H1 (cell line): ENCODE results near the gene TTC28.

ENCODE experiments used
- ATF2 ChIP-seq: IDR thresholded peaks from 2 replicates; pipeline ENCODE4 v1.6.1; 2012; ENCODE audit warnings: low read length, inconsistent platforms
- CTCF ChIP-seq, 3 experiments: IDR thresholded peaks; 1 replicate in 2 of 3; 2 replicates in 1 of 3; pipeline versions ENCODE4 v1.5.1 to v1.6.1; 2011; ENCODE audit warnings: low read length in 3 of 3, mild to moderate bottlenecking in 3 of 3, inconsistent platforms in 2 of 3, low read depth in 1 of 3, moderate library complexity in 1 of 3; ENCODE audit not compliant: insufficient read depth in 1 of 3; ENCODE audit errors: control extremely low read depth in 1 of 3
- EZH2 ChIP-seq: fragments of 200-600 bp; sonication (generic); IDR thresholded peaks from 2 replicates; pipeline ENCODE4 v1.7.1; 2012; ENCODE audit warnings: low read depth, mild to moderate bottlenecking, moderate library complexity, low read length, inconsistent platforms; ENCODE audit not compliant: severe bottlenecking
- YY1 ChIP-seq: IDR thresholded peaks from 2 replicates; pipeline ENCODE4 v1.6.1; 2011; ENCODE audit warnings: low read depth, mild to moderate bottlenecking, low read length

GRCh38 chr22:28171712-28172111 lies 507.9 kb downstream of the TTC28 start:
- no peak for TF ChIP-seq YY1
- no peak for TF ChIP-seq EZH2
- no peak for TF ChIP-seq ATF2
- TF ChIP-seq CTCF (IDR thresholded peaks at IDR 0.05; ENCODE audit: control extremely low read depth in 1 of 3, insufficient read depth in 1 of 3, low read depth in 1 of 3, low read length in 3 of 3) = no peak
